Astrocyte (in vitro differentiated cells and primary cell): ENCODE measurements around the gene TREML2.

Experiments used
- CTCF ChIP-seq: IDR thresholded peaks from 2 replicates; pipeline ENCODE4 v1.5.1; 2011; ENCODE audit warnings: low read depth, mild to moderate bottlenecking, inconsistent platforms, low read length, moderate library complexity; ENCODE audit not compliant: insufficient read depth
- EZH2 ChIP-seq: IDR thresholded peaks from 2 replicates; pipeline ENCODE4 v1.6.1; 2012; ENCODE audit warnings: mild to moderate bottlenecking, low read length, inconsistent platforms; ENCODE audit not compliant: insufficient read depth

- TF ChIP-seq CTCF (no peak), EZH2 (no peak)
Observed at GRCh38 chr6:41156771-41157170, 44.2 kb downstream of the TREML2 start.
